H9 (cell line): Measurements from ENCODE around the gene DAPK2. TPM values are rescaled to one million over a fixed set of nuclear protein-coding genes. Genes with fewer than 3 reads are reported as not detected.
"Not testable (repeated sequence)": the region's sequence is repeated elsewhere in the genome, so short reads cannot be mapped to it uniquely, and the experiment has no call there.

Experiments
- DNase-seq: peaks from one replicate; pipeline ENCODE4 v3.0.0-alpha.2; 2017
- H2AFZ ChIP-seq: one replicate; pipeline ENCODE4 v1.6.1; 2013; ENCODE audit warnings: mild to moderate bottlenecking, low read length, control low read depth, moderate library complexity
- H2AK5ac ChIP-seq: 2 replicates; pipeline ENCODE4 v1.6.1; 2013; ENCODE audit warnings: low read length, control low read depth, mixed read lengths; ENCODE audit not compliant: insufficient read length
- H2BK120ac ChIP-seq: one replicate; pipeline ENCODE4 v1.6.1; 2013; ENCODE audit warnings: low read depth, mild to moderate bottlenecking, low read length, control low read depth, inconsistent platforms; ENCODE audit not compliant: poor library complexity, severe bottlenecking
- H2BK12ac ChIP-seq: 2 replicates; pipeline ENCODE4 v1.6.1; 2013; ENCODE audit warnings: low read length, control low read depth, mixed read lengths, low read depth; ENCODE audit not compliant: insufficient read length
- H2BK15ac ChIP-seq: 2 replicates; pipeline ENCODE4 v1.6.1; 2013; ENCODE audit warnings: low read depth, low read length, control low read depth
- H2BK20ac ChIP-seq: one replicate; pipeline ENCODE4 v1.6.1; 2013; ENCODE audit warnings: low read depth, mild to moderate bottlenecking, low read length, control low read depth, inconsistent platforms; ENCODE audit not compliant: poor library complexity, severe bottlenecking
- H2BK5ac ChIP-seq: 2 replicates; pipeline ENCODE4 v1.6.1; 2013; ENCODE audit warnings: low read length, control low read depth, mixed read lengths; ENCODE audit not compliant: insufficient read length
- H3K14ac ChIP-seq: 2 replicates; pipeline ENCODE4 v1.6.1; 2013; ENCODE audit warnings: low read length, control low read depth; ENCODE audit not compliant: insufficient read depth
- H3K18ac ChIP-seq: 2 replicates; pipeline ENCODE4 v1.6.1; 2013; ENCODE audit warnings: low read depth, mild to moderate bottlenecking, mixed read lengths, low read length, control low read depth; ENCODE audit not compliant: insufficient read length
- H3K23ac ChIP-seq: 2 replicates; pipeline ENCODE4 v1.6.1; 2013; ENCODE audit warnings: low read length, control low read depth, mixed read lengths, low read depth; ENCODE audit not compliant: insufficient read length
- H3K23me2 ChIP-seq: 2 replicates; pipeline ENCODE4 v1.6.1; 2013; ENCODE audit warnings: low read depth, mild to moderate bottlenecking, mixed read lengths, low read length, control low read depth; ENCODE audit not compliant: insufficient read length, poor library complexity, severe bottlenecking
- H3K27ac ChIP-seq: 2 replicates; pipeline ENCODE4 v1.5.1; 2013; ENCODE audit warnings: low read length, control low read depth, mixed read lengths, low read depth; ENCODE audit not compliant: insufficient read length
- H3K27me3 ChIP-seq: 2 replicates; pipeline ENCODE4 v1.6.1; 2013; ENCODE audit warnings: low read length, control low read depth, inconsistent platforms; ENCODE audit not compliant: insufficient read depth
- H3K4ac ChIP-seq: 2 replicates; pipeline ENCODE4 v1.6.1; 2013; ENCODE audit warnings: low read depth, mild to moderate bottlenecking, control low read depth, inconsistent platforms, low read length, moderate library complexity
- H3K4me1 ChIP-seq: 2 replicates; pipeline ENCODE4 v1.6.1; 2013; ENCODE audit warnings: low read length, control low read depth, inconsistent platforms; ENCODE audit not compliant: insufficient read depth
- H3K4me2 ChIP-seq: 2 replicates; pipeline ENCODE4 v1.6.1; 2013; ENCODE audit warnings: low read length, control low read depth, mixed read lengths; ENCODE audit not compliant: insufficient read length, insufficient read depth
- H3K56ac ChIP-seq: 2 replicates; pipeline ENCODE4 v1.6.1; 2013; ENCODE audit warnings: low read depth, mild to moderate bottlenecking, mixed read lengths, low read length, control low read depth; ENCODE audit not compliant: insufficient read length
- H3K79me1 ChIP-seq: 2 replicates; pipeline ENCODE4 v1.6.1; 2013; ENCODE audit warnings: low read depth, mild to moderate bottlenecking, moderate library complexity, low read length, control low read depth, inconsistent platforms; ENCODE audit not compliant: insufficient read depth, poor library complexity, severe bottlenecking
- H3K79me2 ChIP-seq: 2 replicates; pipeline ENCODE4 v1.6.1; 2013; ENCODE audit warnings: low read length, control low read depth, inconsistent platforms; ENCODE audit not compliant: insufficient read depth
- H3K9ac ChIP-seq: 2 replicates; pipeline ENCODE4 v1.6.1; 2013; ENCODE audit warnings: low read length, control low read depth, mixed read lengths; ENCODE audit not compliant: insufficient read length; ENCODE audit errors: extremely low read depth
- H3K9me3 ChIP-seq: one replicate; pipeline ENCODE4 v1.6.1; 2013; ENCODE audit warnings: low read depth, low read length, inconsistent platforms; ENCODE audit not compliant: control insufficient read depth
- H3T11ph ChIP-seq: one replicate; pipeline ENCODE4 v1.6.1; 2013; ENCODE audit warnings: mild to moderate bottlenecking, low read length, control low read depth, inconsistent platforms
- H4K20me1 ChIP-seq: one replicate; pipeline ENCODE4 v1.6.1; 2013; ENCODE audit not compliant: control insufficient read depth, insufficient read length, insufficient read depth
- H4K5ac ChIP-seq: 2 replicates; pipeline ENCODE4 v1.6.1; 2013; ENCODE audit warnings: low read depth, mild to moderate bottlenecking, mixed read lengths, low read length, control low read depth; ENCODE audit not compliant: insufficient read length
- H4K8ac ChIP-seq: replicated peaks from 2 replicates; pipeline ENCODE4 v1.6.1; 2013; ENCODE audit warnings: low read length, control low read depth, mixed read lengths, low read depth; ENCODE audit not compliant: insufficient read length
- H4K91ac ChIP-seq: 2 replicates; pipeline ENCODE4 v1.6.1; 2013; ENCODE audit warnings: low read depth, mild to moderate bottlenecking, moderate library complexity, mixed read lengths, low read length, control low read depth; ENCODE audit not compliant: insufficient read length
- H3K27ac Mint-ChIP-seq, 3 experiments: 2 replicates in 2 of 3; 3 replicates in 1 of 3; pipeline ENCODE4 v1.8.0; 2020 to 2021; ENCODE audit warnings: mixed read lengths in 3 of 3, mild to moderate bottlenecking in 1 of 3, moderate library complexity in 1 of 3
- H3K27me3 Mint-ChIP-seq: 2 replicates; pipeline ENCODE4 v1.8.0; 2021; ENCODE audit warnings: low read depth, mild to moderate bottlenecking, moderate library complexity, mixed read lengths
- H3K36me3 Mint-ChIP-seq, 3 experiments: 2 replicates in 2 of 3; 3 replicates in 1 of 3; pipeline ENCODE4 v1.8.0; 2020 to 2021; ENCODE audit warnings: low read depth in 3 of 3, mixed read lengths in 3 of 3; ENCODE audit not compliant: insufficient read depth in 1 of 3
- H3K4me1 Mint-ChIP-seq, 2 experiments: 2 replicates each; pipeline ENCODE4 v1.8.0; 2020; ENCODE audit warnings: mixed read lengths in 2 of 2
- H3K4me3 Mint-ChIP-seq, 2 experiments: 2 replicates in 1 of 2; 3 replicates in 1 of 2; pipeline ENCODE4 v1.8.0; 2020 to 2021; ENCODE audit warnings: mild to moderate bottlenecking in 2 of 2, mixed read lengths in 2 of 2, moderate library complexity in 1 of 2
- H3K9me3 Mint-ChIP-seq, 2 experiments: 2 replicates in 1 of 2; 3 replicates in 1 of 2; pipeline ENCODE4 v1.8.0; 2020; ENCODE audit warnings: mild to moderate bottlenecking in 2 of 2, mixed read lengths in 2 of 2, moderate library complexity in 1 of 2
- CTCF ChIP-seq: fragments of 200-600 bp; sonication (generic); conservative IDR thresholded peaks from 3 replicates; pipeline ENCODE4 v1.8.0; 2021; ENCODE audit warnings: antibody characterized with exemption, mild to moderate bottlenecking
- WGBS: extraction: QIAGEN DNeasy Blood & Tissue Kit; methylation state at CpG from one replicate; pipeline ENCODE4 v1.1.7; 2013; ENCODE audit warnings: missing lambda C conversion rate, low lambda C conversion rate, mixed read lengths; ENCODE audit not compliant: insufficient read length; ENCODE audit errors: extremely low coverage; 5-methylcytosine and 5-hydroxymethylcytosine counted together
- total RNA-seq: library from RNA; stranded (reverse); gene quantifications from 2 replicates; pipeline ENCODE4 v1.2.1, GENCODE V29; 2021

Gene DAPK2
- total RNA-seq, 1 experiment from 2014 or later = 3.5 TPM

DNA sequence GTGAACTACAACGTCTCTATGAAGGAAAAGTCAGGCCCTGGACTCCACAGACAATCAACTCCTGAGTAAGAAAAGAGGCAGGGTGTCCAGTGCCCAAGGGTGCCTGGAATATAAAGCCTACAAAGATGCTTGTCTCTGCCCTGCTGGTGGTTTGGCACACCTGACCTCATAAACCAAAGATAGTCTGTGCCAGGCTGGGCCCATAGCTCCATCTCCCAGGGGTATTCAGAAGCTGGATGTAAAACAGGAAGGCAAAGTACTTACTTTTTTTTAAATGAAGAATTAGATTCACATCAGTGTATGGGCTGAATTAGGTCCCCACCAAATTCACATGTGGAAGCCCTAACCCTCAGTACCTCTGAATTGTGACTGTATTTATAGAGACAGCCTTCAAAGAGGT lies 146.0 kb downstream of the DAPK2 start:
- no peak for TF ChIP-seq CTCF
- no peak overlapping the region for H3K18ac ChIP-seq
- H2BK12ac ChIP-seq = no peak overlapping the region
- peaks cover 0 to 2% of the 10 kb centered on the region in 2 experiments; a peak in 2 of 5 replicates for H3K9me3 Mint-ChIP-seq
- no peak overlapping the region for H4K5ac ChIP-seq
- H3K4me2 ChIP-seq = no peak overlapping the region
- no peaks in the 10 kb centered on the region for H4K20me1 ChIP-seq
- no peak overlapping the region for H3T11ph ChIP-seq
- DNase-seq = no peak
- no peak overlapping the region for H2BK20ac ChIP-seq
- peaks cover 32 to 47% of the 10 kb centered on the region in 2 experiments for H3K4me1 Mint-ChIP-seq
- H3K36me3 Mint-ChIP-seq = no peaks in the 10 kb centered on the region; a peak in 1 of 7 replicates
- no peak overlapping the region for H3K27ac ChIP-seq
- no peaks in the 10 kb centered on the region for H3K9me3 ChIP-seq
- no CpG with 5 or more reads among the region's 1 CpG for WGBS
- no peak overlapping the region for H3K4me3 Mint-ChIP-seq
- H4K8ac ChIP-seq = no peak overlapping the region
- H2AK5ac ChIP-seq = no peak overlapping the region
- no peaks in the 10 kb centered on the region for H3K23me2 ChIP-seq
- H3K27ac Mint-ChIP-seq = no peak overlapping the region
- H3K9ac ChIP-seq = no peak overlapping the region
- H4K91ac ChIP-seq = no peak overlapping the region
- H3K4ac ChIP-seq = no peak overlapping the region
- no peak overlapping the region for H3K56ac ChIP-seq
- H2BK5ac ChIP-seq = no peak overlapping the region
- H3K27me3 ChIP-seq = no peaks in the 10 kb centered on the region
- H3K23ac ChIP-seq = no peak overlapping the region
- no peaks in the 10 kb centered on the region; the same call in 1 of the 2 replicates for H3K27me3 Mint-ChIP-seq
- H2AFZ ChIP-seq = no peak overlapping the region
- H2BK120ac ChIP-seq = no peak overlapping the region
- no peak overlapping the region for H3K14ac ChIP-seq
- no peaks in the 10 kb centered on the region for H3K79me1 ChIP-seq
- no peaks in the 10 kb centered on the region for H3K79me2 ChIP-seq
- no peak overlapping the region for H2BK15ac ChIP-seq
- no peaks in the 10 kb centered on the region for H3K4me1 ChIP-seq

GRCh38 chr15:63899606-63900005 lies 146.7 kb downstream of the DAPK2 start:
- H3K9me3 Mint-ChIP-seq, H4K91ac ChIP-seq, H3K4me3 Mint-ChIP-seq, H3K9ac ChIP-seq, H3T11ph ChIP-seq, H4K8ac ChIP-seq, H3K23ac ChIP-seq, H4K20me1 ChIP-seq, H2AK5ac ChIP-seq, H3K79me1 ChIP-seq, H2BK15ac ChIP-seq, H3K27ac Mint-ChIP-seq, H2BK5ac ChIP-seq, DNase-seq, H3K14ac ChIP-seq, H3K4me2 ChIP-seq, H3K18ac ChIP-seq, H2AFZ ChIP-seq, H3K9me3 ChIP-seq, H3K79me2 ChIP-seq, H3K4me1 ChIP-seq, H3K27ac ChIP-seq, H3K27me3 ChIP-seq, H4K5ac ChIP-seq, H3K27me3 Mint-ChIP-seq, H3K4ac ChIP-seq, H3K23me2 ChIP-seq, H3K56ac ChIP-seq, H2BK20ac ChIP-seq, H2BK12ac ChIP-seq, H2BK120ac ChIP-seq, H3K36me3 Mint-ChIP-seq: not testable (repeated sequence)
- no CpG with 5 or more reads among the region's 7 CpGs for WGBS
- peaks cover 36 to 48% of the 10 kb centered on the region in 2 experiments for H3K4me1 Mint-ChIP-seq
